Measurements from ENCODE around the gene TMEM52B.

DNA sequence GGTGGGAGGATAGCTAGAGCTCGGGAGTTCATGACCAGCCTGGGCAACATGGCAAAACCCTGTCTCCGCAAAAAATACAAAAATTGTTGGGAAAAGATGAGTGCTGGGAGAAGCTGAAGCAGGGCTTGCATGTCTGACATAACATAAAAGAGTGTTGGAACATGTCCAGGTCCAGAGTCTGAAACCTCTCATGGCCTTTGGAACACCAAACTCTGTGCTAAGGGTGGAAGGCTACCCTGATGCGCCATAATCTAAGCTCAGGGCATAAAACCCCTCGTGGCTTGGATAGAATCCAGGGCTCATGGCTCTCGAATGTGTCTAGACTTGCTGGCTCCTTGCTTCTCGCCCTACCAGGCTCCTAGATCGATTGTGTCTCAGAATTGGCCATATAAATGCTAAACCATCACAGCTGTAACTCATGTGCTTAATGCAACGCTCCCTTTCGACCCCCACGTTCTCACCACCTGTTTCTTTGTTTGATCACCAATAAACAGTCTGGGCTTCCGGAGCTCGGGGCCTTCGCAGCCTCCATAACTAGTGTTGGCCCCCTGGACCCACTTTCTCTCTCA, 42.1 kb upstream of the TMEM52B start:
- no peak for TF ChIP-seq NANOG (IDR thresholded peaks at IDR 0.05; ENCODE audit: borderline replicate concordance)
- TF ChIP-seq, protein P1, sequence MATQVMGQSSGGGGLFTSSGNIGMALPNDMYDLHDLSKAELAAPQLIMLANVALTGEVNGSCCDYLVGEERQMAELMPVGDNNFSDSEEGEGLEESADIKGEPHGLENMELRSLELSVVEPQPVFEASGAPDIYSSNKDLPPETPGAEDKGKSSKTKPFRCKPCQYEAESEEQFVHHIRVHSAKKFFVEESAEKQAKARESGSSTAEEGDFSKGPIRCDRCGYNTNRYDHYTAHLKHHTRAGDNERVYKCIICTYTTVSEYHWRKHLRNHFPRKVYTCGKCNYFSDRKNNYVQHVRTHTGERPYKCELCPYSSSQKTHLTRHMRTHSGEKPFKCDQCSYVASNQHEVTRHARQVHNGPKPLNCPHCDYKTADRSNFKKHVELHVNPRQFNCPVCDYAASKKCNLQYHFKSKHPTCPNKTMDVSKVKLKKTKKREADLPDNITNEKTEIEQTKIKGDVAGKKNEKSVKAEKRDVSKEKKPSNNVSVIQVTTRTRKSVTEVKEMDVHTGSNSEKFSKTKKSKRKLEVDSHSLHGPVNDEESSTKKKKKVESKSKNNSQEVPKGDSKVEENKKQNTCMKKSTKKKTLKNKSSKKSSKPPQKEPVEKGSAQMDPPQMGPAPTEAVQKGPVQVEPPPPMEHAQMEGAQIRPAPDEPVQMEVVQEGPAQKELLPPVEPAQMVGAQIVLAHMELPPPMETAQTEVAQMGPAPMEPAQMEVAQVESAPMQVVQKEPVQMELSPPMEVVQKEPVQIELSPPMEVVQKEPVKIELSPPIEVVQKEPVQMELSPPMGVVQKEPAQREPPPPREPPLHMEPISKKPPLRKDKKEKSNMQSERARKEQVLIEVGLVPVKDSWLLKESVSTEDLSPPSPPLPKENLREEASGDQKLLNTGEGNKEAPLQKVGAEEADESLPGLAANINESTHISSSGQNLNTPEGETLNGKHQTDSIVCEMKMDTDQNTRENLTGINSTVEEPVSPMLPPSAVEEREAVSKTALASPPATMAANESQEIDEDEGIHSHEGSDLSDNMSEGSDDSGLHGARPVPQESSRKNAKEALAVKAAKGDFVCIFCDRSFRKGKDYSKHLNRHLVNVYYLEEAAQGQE (IDR thresholded peaks at IDR 0.05; ENCODE audit: unreplicated experiment) = no peak
- TF ChIP-seq, protein P2, sequence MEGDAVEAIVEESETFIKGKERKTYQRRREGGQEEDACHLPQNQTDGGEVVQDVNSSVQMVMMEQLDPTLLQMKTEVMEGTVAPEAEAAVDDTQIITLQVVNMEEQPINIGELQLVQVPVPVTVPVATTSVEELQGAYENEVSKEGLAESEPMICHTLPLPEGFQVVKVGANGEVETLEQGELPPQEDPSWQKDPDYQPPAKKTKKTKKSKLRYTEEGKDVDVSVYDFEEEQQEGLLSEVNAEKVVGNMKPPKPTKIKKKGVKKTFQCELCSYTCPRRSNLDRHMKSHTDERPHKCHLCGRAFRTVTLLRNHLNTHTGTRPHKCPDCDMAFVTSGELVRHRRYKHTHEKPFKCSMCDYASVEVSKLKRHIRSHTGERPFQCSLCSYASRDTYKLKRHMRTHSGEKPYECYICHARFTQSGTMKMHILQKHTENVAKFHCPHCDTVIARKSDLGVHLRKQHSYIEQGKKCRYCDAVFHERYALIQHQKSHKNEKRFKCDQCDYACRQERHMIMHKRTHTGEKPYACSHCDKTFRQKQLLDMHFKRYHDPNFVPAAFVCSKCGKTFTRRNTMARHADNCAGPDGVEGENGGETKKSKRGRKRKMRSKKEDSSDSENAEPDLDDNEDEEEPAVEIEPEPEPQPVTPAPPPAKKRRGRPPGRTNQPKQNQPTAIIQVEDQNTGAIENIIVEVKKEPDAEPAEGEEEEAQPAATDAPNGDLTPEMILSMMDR (conservative IDR thresholded peaks at IDR 0.05; ENCODE audit: low read depth in 2 of 2) = no peak
- TF ChIP-seq POLR2AphosphoS5 (IDR thresholded peaks at IDR 0.05; ENCODE audit: low read depth) = no peak
- no peak for TF ChIP-seq EZH2 (IDR thresholded peaks at IDR 0.05; ENCODE audit: low read depth, unreplicated experiment)
- no peak for TF ChIP-seq EZH2phosphoT487 (IDR thresholded peaks at IDR 0.05; ENCODE audit: unreplicated experiment)
- TF ChIP-seq ZNF331 (CRISPR knock-in tag; IDR thresholded peaks at IDR 0.05; ENCODE audit: low read depth) = no peak
- TF ChIP-seq, protein P3, sequence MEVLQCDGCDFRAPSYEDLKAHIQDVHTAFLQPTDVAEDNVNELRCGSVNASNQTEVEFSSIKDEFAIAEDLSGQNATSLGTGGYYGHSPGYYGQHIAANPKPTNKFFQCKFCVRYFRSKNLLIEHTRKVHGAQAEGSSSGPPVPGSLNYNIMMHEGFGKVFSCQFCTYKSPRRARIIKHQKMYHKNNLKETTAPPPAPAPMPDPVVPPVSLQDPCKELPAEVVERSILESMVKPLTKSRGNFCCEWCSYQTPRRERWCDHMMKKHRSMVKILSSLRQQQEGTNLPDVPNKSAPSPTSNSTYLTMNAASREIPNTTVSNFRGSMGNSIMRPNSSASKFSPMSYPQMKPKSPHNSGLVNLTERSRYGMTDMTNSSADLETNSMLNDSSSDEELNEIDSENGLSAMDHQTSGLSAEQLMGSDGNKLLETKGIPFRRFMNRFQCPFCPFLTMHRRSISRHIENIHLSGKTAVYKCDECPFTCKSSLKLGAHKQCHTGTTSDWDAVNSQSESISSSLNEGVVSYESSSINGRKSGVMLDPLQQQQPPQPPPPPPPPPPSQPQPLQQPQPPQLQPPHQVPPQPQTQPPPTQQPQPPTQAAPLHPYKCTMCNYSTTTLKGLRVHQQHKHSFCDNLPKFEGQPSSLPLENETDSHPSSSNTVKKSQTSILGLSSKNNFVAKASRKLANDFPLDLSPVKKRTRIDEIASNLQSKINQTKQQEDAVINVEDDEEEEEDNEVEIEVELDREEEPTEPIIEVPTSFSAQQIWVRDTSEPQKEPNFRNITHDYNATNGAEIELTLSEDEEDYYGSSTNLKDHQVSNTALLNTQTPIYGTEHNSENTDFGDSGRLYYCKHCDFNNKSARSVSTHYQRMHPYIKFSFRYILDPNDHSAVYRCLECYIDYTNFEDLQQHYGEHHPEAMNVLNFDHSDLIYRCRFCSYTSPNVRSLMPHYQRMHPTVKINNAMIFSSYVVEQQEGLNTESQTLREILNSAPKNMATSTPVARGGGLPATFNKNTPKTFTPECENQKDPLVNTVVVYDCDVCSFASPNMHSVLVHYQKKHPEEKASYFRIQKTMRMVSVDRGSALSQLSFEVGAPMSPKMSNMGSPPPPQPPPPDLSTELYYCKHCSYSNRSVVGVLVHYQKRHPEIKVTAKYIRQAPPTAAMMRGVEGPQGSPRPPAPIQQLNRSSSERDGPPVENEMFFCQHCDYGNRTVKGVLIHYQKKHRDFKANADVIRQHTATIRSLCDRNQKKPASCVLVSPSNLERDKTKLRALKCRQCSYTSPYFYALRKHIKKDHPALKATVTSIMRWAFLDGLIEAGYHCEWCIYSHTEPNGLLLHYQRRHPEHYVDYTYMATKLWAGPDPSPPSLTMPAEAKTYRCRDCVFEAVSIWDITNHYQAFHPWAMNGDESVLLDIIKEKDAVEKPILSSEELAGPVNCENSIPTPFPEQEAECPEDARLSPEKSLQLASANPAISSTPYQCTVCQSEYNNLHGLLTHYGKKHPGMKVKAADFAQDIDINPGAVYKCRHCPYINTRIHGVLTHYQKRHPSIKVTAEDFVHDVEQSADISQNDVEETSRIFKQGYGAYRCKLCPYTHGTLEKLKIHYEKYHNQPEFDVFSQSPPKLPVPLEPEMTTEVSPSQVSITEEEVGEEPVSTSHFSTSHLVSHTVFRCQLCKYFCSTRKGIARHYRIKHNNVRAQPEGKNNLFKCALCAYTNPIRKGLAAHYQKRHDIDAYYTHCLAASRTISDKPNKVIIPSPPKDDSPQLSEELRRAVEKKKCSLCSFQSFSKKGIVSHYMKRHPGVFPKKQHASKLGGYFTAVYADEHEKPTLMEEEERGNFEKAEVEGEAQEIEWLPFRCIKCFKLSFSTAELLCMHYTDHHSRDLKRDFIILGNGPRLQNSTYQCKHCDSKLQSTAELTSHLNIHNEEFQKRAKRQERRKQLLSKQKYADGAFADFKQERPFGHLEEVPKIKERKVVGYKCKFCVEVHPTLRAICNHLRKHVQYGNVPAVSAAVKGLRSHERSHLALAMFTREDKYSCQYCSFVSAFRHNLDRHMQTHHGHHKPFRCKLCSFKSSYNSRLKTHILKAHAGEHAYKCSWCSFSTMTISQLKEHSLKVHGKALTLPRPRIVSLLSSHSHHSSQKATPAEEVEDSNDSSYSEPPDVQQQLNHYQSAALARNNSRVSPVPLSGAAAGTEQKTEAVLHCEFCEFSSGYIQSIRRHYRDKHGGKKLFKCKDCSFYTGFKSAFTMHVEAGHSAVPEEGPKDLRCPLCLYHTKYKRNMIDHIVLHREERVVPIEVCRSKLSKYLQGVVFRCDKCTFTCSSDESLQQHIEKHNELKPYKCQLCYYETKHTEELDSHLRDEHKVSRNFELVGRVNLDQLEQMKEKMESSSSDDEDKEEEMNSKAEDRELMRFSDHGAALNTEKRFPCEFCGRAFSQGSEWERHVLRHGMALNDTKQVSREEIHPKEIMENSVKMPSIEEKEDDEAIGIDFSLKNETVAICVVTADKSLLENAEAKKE (CRISPR knock-in tag; IDR thresholded peaks at IDR 0.05) = no peak
- TF ChIP-seq CREB1 (CRISPR knock-in tag; IDR thresholded peaks at IDR 0.05; ENCODE audit: low read depth) = no peak
- TF ChIP-seq ZNF114 (CRISPR knock-in tag; IDR thresholded peaks at IDR 0.05) = no peak
- TF ChIP-seq, protein P4, sequence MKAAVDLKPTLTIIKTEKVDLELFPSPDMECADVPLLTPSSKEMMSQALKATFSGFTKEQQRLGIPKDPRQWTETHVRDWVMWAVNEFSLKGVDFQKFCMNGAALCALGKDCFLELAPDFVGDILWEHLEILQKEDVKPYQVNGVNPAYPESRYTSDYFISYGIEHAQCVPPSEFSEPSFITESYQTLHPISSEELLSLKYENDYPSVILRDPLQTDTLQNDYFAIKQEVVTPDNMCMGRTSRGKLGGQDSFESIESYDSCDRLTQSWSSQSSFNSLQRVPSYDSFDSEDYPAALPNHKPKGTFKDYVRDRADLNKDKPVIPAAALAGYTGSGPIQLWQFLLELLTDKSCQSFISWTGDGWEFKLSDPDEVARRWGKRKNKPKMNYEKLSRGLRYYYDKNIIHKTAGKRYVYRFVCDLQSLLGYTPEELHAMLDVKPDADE (IDR thresholded peaks at IDR 0.05) = no peak

All from GM23338 (cell line).